Measurements from ENCODE around the gene ZSCAN5A.
A peak's percentile ranks its signal among the peaks of the same experiment; 100 is the strongest.

ZSCAN5A gene

DNA sequence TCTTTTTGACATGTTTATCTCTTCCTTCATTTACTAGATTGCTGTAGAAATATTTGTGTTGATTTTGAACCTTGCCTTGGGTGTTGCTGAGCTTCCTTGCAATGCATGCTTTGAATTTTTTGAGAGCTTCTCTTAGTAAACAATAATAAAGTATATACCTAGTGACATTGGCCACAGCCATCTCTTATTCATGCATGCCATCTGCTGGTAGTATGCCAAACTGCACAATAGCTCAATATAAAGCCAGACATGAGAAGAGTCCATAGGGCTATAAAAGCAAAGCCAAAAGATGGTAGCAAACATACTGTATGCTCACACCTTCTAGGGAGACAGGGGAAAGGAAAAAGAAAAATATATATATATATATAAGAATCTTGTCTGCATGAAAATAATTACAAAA lies 18.9 kb upstream of the ZSCAN5A start:
- FAIRE-seq: peak; percentile 76

GRCh38 chr19:56332695-56333094 lies 18.1 kb upstream of the ZSCAN5A start:
- FAIRE-seq: no peak
- DNase-seq (ENCODE audit: insufficient read length, low spot score): no peak
- no peak for TF ChIP-seq POLR2A (IDR thresholded peaks at IDR 0.05; ENCODE audit: low read depth, low read length)
- no peak for TF ChIP-seq POLR2AphosphoS5 (IDR thresholded peaks at IDR 0.05; ENCODE audit: low read depth, low read length)
- TF ChIP-seq SPI1 (IDR thresholded peaks at IDR 0.05; ENCODE audit: low read depth, low read length): no peak

More for the DNA sequence above, 18.9 kb upstream of the ZSCAN5A start:
- TF ChIP-seq POU2F2 (IDR thresholded peaks at IDR 0.05; ENCODE audit: low read depth, low read length) (no peak), POLR2AphosphoS5 (IDR thresholded peaks at IDR 0.05; ENCODE audit: low read depth, low read length) (no peak), TAF1 (IDR thresholded peaks at IDR 0.05; ENCODE audit: low read depth, low read length) (no peak), PAX5 (IDR thresholded peaks at IDR 0.05; ENCODE audit: insufficient read depth, low read length, severe bottlenecking) (no peak), SPI1 (IDR thresholded peaks at IDR 0.05; ENCODE audit: low read depth, low read length) (no peak), POLR2A (IDR thresholded peaks at IDR 0.05; ENCODE audit: low read depth, low read length) (no peak)
- no peak for DNase-seq (ENCODE audit: insufficient read length, low spot score)

GRCh38 chr19:56324436-56324835 lies 9.8 kb upstream of the ZSCAN5A start:
- no peak for FAIRE-seq
- TF ChIP-seq POU2F2 (IDR thresholded peaks at IDR 0.05; ENCODE audit: low read depth, low read length): no peak
- TF ChIP-seq SPI1 (IDR thresholded peaks at IDR 0.05; ENCODE audit: low read depth, low read length): no peak
- no peak for TF ChIP-seq PAX5 (IDR thresholded peaks at IDR 0.05; ENCODE audit: insufficient read depth, low read length, severe bottlenecking)
- TF ChIP-seq POLR2AphosphoS5 (IDR thresholded peaks at IDR 0.05; ENCODE audit: low read depth, low read length): no peak
- TF ChIP-seq TAF1 (IDR thresholded peaks at IDR 0.05; ENCODE audit: low read depth, low read length): no peak
- no peak for DNase-seq (ENCODE audit: insufficient read length, low spot score)

DNA sequence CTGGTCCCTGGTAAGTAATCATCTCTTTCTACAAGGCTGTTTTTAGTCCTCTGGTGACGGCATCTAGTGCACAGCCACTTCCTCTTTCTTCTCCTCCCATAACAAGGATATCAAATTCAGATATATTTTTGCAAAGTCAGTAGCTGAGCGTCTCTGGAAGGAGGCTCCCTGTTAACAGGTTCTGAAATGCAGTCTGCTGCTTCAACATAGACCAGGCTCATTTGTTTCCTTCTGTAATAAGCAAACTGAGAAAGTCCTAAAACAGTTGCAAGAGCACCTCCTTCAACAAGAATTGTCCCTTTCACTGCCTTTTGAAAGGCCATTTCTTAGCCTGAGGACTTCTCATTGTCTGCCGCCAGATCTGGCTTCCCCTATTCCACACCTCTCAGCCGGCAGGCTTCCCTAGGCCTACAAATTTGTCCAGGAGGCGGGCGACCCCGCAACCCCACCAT lies 7.4 kb upstream of the ZSCAN5A start:
- DNase-seq (ENCODE audit: insufficient read length, low spot score): no peak
- no peak for FAIRE-seq
- peak; percentile 97 for TF ChIP-seq SPI1 (IDR thresholded peaks at IDR 0.05; ENCODE audit: low read depth, low read length)
- no peak for TF ChIP-seq POLR2A (IDR thresholded peaks at IDR 0.05; ENCODE audit: low read depth, low read length)
- no peak for TF ChIP-seq POU2F2 (IDR thresholded peaks at IDR 0.05; ENCODE audit: low read depth, low read length)
- TF ChIP-seq PAX5 (IDR thresholded peaks at IDR 0.05; ENCODE audit: insufficient read depth, low read length, severe bottlenecking): no peak
- TF ChIP-seq TAF1 (IDR thresholded peaks at IDR 0.05; ENCODE audit: low read depth, low read length): no peak

GRCh38 chr19:56321254-56321988 lies 6.8 kb upstream of the ZSCAN5A start:
- FAIRE-seq (peak; percentile 58), DNase-seq (ENCODE audit: insufficient read length, low spot score) (no peak)

GRCh38 chr19:56319991-56320390 lies 5.4 kb upstream of the ZSCAN5A start:
- TF ChIP-seq POLR2AphosphoS5 (IDR thresholded peaks at IDR 0.05; ENCODE audit: low read depth, low read length) (no peak), POU2F2 (IDR thresholded peaks at IDR 0.05; ENCODE audit: low read depth, low read length) (no peak), POLR2A (IDR thresholded peaks at IDR 0.05; ENCODE audit: low read depth, low read length) (no peak), PAX5 (IDR thresholded peaks at IDR 0.05; ENCODE audit: insufficient read depth, low read length, severe bottlenecking) (no peak), TAF1 (IDR thresholded peaks at IDR 0.05; ENCODE audit: low read depth, low read length) (no peak), SPI1 (IDR thresholded peaks at IDR 0.05; ENCODE audit: low read depth, low read length) (no peak)
- no peak for FAIRE-seq
- DNase-seq (ENCODE audit: insufficient read length, low spot score): no peak

More at GRCh38 chr19:56321254-56321988, 6.8 kb upstream of the ZSCAN5A start:
- TF ChIP-seq SPI1 (IDR thresholded peaks at IDR 0.05; ENCODE audit: low read depth, low read length): no peak
- TF ChIP-seq TAF1 (IDR thresholded peaks at IDR 0.05; ENCODE audit: low read depth, low read length): no peak
- no peak for TF ChIP-seq POU2F2 (IDR thresholded peaks at IDR 0.05; ENCODE audit: low read depth, low read length)
- no peak for TF ChIP-seq POLR2AphosphoS5 (IDR thresholded peaks at IDR 0.05; ENCODE audit: low read depth, low read length)
- no peak for TF ChIP-seq POLR2A (IDR thresholded peaks at IDR 0.05; ENCODE audit: low read depth, low read length)
- TF ChIP-seq PAX5 (IDR thresholded peaks at IDR 0.05; ENCODE audit: insufficient read depth, low read length, severe bottlenecking): no peak

- FAIRE-seq (no peak), DNase-seq (ENCODE audit: insufficient read length, low spot score) (no peak)
- TF ChIP-seq SPI1 (IDR thresholded peaks at IDR 0.05; ENCODE audit: low read depth, low read length) (no peak), POLR2AphosphoS5 (IDR thresholded peaks at IDR 0.05; ENCODE audit: low read depth, low read length) (no peak)
Measured at GRCh38 chr19:56317749-56318148, 3.1 kb upstream of the ZSCAN5A start.

GRCh38 chr19:56316728-56317127 lies 2.1 kb upstream of the ZSCAN5A start:
- TF ChIP-seq POLR2A (IDR thresholded peaks at IDR 0.05; ENCODE audit: low read depth, low read length) (no peak), TAF1 (IDR thresholded peaks at IDR 0.05; ENCODE audit: low read depth, low read length) (no peak), SPI1 (IDR thresholded peaks at IDR 0.05; ENCODE audit: low read depth, low read length) (no peak), POU2F2 (IDR thresholded peaks at IDR 0.05; ENCODE audit: low read depth, low read length) (no peak), POLR2AphosphoS5 (IDR thresholded peaks at IDR 0.05; ENCODE audit: low read depth, low read length) (no peak), PAX5 (IDR thresholded peaks at IDR 0.05; ENCODE audit: insufficient read depth, low read length, severe bottlenecking) (no peak)
- DNase-seq (ENCODE audit: insufficient read length, low spot score): no peak
- no peak for FAIRE-seq

DNA sequence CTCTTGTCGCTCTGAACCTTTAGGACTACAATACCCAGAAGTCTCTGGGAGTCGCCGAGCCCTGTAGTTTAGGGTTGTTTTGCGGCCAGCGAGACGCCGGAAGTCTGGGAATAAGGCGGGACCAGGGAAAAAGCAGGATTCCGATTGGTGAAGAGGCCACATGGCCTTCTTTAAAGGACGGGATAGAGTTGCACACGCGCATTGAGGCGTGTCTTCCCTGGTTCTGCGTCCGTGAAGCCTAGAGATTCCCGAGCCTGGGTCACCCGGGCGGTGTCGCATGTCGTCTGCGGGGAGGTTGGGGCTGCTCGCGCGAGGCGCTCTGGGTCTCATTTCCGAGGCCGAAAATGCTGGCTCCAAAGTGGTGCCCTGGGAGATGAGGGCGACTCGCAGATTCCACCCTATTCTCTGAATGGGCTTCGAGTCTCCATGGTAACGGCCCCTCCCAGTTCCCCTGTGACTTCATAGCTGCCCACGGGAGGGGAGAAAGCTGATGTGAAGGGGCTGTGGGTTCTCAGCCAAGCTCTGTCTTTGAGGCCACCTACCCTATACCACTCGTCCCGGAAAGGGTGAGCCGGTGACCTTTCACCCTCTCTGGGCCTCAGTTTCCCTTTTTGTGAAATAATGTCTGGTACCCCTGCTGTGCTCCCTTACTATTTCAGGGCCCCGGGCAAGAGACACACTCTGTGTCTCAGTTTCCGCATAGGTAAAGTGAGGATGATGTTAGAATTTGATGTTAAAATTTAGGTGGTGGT lies 614 bp upstream of the ZSCAN5A start:
- FAIRE-seq (no peak), DNase-seq (ENCODE audit: insufficient read length, low spot score) (peak; percentile 73)
- no peak; the same call in 1 of the 2 replicates for TF ChIP-seq POLR2AphosphoS5 (IDR thresholded peaks at IDR 0.05; ENCODE audit: low read depth, low read length)
- TF ChIP-seq SPI1 (IDR thresholded peaks at IDR 0.05; ENCODE audit: low read depth, low read length): peak; percentile 72

DNA sequence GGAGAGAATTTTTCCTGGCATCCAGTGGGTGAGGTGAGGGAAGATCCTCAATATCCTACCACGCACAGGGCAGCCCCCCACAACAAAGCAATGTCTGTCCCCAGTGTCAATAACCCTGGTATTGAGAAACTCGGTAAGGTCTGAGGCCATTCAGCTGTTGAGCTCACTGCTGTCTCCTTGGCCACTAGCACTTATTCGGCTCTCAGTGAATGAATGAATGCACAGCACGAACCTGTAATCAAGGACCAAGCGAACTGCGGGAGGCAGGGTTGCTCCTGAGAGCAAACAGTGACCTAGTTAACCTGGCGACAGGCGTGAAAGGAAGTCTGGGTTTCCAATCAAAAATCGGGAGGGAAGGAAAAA lies 640 bp downstream of the ZSCAN5A start:
- no peak for DNase-seq (ENCODE audit: insufficient read length, low spot score)
- no peak for TF ChIP-seq POU2F2 (IDR thresholded peaks at IDR 0.05; ENCODE audit: low read depth, low read length)
- no peak for TF ChIP-seq POLR2A (IDR thresholded peaks at IDR 0.05; ENCODE audit: low read depth, low read length)
- TF ChIP-seq TAF1 (IDR thresholded peaks at IDR 0.05; ENCODE audit: low read depth, low read length): no peak
- TF ChIP-seq POLR2AphosphoS5 (IDR thresholded peaks at IDR 0.05; ENCODE audit: low read depth, low read length): no peak
- TF ChIP-seq PAX5 (IDR thresholded peaks at IDR 0.05; ENCODE audit: insufficient read depth, low read length, severe bottlenecking): no peak
- no peak for TF ChIP-seq SPI1 (IDR thresholded peaks at IDR 0.05; ENCODE audit: low read depth, low read length)
- FAIRE-seq: no peak
